Endometrium (tissue), 2 donors: ENCODE measurements around the gene MSL1.
"Not testable (repeated sequence)": the region's sequence is repeated elsewhere in the genome, so short reads cannot be mapped to it uniquely, and the experiment has no call there.

ENCODE experiments used
- FAIRE-seq: peaks from 2 replicates; lab custom pipeline; 2012; peaks lifted over from hg19 to GRCh38; lab: Jason Lieb, UNC
- donor health status: control.
- donor health status: control.

Gene MSL1

DNA sequence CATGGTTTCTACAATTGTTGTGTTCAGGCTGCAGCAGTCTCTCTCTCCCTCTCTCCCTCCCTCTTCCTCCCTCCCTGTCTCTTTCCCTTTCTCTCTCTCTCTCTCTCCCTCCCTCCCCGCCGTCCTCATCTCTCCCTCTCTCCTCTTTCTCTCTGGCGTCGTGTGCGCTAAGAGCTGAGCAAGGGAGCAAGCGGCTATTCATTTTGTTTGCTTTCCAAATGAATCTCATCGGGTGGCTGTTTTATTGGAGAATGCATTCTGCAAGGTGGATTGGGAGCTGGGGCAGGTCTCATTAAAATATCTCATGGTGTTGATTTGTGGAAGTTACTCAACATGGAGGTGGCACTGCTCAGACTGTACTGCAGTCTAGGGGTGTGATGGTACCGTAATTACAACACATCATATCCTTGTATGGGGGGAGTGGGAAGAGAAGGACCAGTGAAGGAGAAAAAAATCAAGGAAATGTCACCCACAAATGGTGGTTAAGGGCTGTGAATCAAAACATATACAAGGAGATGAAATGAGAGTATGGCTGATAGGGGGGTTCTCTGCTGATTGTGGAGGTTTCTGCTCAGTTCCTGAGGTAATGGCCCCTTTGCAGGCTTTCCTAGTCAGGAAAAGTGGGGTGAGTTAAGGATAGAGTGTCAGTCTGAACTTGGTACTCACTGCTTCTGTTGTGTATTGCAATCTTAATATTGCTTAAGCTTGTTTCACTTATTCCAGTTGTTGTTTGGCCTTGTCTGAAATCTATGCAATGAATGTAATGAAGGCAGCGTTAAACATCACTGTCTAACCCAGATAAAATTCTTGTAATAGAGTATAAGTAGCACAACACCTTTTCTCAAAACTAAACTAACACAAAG lies 2.7 kb downstream of the MSL1 start:
- no peak for FAIRE-seq

DNA sequence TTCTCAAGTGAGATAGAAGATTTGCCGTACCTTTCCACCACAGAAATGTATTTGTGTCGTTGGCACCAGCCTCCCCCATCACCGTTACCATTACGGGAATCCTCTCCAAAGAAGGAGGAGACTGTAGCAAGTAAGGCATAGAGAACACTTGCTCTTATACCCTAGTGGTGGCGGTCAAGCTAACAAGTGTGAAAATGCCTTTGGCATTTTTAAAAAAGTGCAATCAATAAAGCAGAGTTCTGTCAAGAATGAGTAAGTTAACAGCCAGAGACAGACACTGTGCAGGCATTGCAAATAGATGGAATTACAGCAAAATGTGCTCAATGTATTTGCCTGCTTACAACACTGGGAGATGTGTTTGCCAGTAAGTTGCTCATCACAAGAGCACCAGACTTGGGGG lies 7.7 kb downstream of the MSL1 start:
- no peak for FAIRE-seq

DNA sequence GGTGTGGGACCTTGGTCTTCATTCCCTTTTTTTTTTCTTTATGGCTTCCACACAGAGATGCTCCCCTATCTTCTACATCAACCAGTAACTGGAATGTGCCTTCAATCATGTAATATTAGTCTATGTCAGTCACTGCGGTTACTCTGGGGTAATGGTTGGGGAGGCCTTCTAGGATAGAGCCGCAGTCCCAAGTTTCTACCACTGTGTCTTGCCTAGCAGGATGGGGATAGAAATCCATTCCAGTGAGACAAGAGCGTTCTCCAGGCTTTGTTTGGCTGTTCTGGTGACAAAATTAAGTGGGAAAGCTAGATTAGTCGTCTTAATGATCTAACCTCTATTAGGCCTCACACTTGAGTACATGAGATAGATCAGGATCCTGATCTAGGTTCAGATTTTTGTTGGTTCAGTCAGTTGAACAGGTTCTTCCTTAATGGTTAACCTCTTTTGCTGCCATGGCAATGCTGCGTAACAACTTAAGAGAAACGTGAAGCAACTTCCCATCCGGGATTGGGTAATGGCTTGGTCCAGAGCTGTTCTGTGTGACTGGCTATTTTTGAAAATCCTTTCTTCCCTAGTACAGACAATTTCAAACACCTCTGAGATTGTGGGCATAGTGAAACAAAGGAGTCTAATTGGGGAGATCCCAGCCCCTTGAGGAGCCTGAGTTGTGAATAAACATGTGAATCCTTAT lies 8.7 kb downstream of the MSL1 start:
- FAIRE-seq: no peak

DNA sequence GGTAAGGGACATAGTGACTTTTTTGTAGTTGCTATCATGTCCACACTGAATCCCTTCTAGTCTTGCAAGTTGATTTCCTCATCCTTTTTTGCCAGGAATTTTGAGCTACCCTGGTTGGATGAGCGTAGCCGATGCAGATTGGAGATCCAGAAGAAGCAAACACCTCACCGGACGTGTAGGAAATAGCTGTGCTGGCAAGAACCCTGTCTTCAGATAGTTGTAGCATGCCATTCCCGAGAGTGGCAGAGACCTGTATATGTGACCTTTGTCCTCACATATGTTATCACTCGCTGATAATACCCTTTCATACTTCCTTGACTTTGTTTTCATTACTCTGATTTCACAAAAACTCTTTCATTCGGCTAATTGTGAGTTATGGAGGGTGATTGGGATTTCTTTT lies 12.4 kb downstream of the MSL1 start:
- FAIRE-seq: no peak

DNA sequence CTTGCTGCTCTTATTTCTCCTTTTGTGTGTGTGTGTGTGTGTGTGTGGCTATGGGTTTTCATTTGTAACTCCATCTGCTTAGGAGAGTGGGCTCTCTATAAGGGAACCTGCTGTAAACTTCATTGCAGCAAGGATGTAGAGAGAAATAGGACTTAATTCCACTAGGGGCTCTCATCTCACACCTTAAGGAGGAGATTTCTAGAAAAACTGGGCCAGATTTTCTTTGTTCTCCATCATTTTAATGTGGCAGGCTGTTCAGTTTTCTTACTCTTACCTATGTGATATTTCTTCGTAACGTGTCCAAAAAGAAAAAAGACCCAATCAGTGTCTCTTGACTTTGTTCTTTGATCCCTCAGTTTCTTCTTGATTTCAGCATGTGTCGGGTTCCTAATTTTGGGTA lies 14.0 kb downstream of the MSL1 start:
- FAIRE-seq: no peak

DNA sequence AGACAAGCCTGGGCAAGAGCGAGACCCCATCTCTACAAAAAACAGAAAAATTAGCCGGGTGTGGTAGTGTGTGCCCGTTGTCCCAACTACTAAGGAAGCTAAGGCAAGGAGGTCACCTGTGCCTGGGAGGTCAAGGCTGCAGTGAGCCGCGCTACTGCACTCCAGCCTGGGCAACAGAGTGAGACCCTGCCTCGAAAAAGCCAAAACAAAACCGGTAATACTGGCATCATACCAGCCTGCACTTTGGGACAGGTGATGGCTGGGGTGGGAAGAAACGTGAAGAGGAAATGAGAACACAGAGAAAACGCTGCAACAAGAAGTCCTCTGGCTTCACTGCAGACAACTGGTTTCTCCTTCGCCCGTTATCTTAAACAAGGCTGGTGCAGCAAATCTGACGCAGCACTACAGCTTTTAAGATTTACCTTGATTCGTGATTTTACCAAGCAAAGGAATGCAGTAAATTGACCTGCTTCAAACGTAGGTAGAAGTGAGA lies 17.8 kb downstream of the MSL1 start:
- FAIRE-seq: no peak

DNA sequence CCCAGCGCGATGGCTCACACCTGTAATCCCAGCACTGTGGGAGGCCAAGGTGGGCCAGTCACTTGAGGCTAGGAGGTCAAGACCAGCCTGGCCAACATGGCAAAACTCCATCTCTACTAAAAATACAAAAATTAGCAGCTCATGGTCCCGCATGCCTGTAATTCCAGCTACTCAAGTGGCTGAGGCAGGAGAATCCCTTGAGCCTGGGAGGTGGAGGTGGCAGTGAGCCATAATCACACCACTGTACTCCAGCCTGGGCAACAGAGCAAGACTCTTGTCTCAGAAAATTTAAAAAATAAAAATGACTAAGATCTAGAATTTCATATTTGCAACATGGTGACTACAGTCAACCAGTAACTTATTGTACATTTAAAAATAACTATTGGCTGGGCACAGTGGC lies 21.4 kb downstream of the MSL1 start:
- not testable (repeated sequence) for FAIRE-seq

DNA sequence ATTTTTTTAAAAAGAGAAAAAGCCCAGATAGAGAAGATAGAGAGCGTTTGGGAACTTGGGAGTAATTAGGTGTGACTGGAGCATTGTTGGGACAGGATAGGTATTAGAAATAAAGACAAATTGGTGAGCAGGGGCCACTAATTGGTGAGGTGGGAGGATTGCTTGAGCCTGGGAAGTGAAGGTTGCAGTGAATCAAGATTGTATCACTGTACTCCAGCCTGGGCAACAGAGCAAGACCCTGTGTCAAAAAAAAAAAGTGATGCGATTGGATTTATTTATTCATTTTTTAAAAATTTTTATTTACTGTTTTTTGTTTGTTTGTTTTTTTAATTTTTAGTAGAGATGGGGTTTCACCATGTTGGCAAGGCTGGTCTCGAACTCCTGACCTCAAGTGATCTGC lies 23.7 kb downstream of the MSL1 start:
- FAIRE-seq: no peak

DNA sequence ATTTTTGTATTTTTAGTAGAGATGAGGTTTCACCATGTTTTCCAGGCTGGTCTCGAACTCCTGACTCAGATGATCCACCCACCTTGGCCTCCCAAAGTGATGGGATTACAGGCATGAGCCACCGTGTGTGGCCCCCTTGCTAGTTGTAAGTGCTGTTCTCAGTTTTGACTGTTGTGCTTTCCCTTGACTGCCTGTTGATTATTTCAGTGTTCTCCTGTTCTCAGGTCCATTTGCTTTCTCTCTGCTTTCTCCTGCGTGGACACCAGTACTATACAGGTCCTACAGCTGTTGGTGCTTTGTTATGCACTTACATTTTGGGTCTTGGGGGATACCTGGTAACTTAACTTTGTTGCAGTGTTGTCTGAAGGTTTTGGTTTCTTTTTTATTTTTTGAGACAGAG lies 26.8 kb downstream of the MSL1 start:
- no peak for FAIRE-seq

DNA sequence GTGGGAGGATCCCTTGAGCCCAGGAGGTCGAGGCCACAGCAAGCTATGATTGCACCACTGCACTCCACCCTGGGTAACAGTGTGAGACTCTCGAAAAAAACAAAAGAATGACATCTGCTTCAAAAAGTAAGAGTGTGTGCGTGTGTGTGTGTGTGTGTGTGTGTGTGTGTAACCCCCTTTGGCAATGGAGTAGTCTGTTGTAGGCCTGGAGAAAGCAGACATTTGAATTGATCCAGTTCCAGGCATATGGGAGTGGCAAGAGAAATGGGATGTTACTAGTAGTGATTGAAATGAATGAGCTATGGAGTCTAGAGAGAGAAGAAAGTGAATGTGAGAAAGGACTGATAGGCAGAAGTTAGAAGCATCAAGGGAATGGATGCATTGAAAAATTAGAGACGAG lies 28.5 kb downstream of the MSL1 start:
- FAIRE-seq: no peak

DNA sequence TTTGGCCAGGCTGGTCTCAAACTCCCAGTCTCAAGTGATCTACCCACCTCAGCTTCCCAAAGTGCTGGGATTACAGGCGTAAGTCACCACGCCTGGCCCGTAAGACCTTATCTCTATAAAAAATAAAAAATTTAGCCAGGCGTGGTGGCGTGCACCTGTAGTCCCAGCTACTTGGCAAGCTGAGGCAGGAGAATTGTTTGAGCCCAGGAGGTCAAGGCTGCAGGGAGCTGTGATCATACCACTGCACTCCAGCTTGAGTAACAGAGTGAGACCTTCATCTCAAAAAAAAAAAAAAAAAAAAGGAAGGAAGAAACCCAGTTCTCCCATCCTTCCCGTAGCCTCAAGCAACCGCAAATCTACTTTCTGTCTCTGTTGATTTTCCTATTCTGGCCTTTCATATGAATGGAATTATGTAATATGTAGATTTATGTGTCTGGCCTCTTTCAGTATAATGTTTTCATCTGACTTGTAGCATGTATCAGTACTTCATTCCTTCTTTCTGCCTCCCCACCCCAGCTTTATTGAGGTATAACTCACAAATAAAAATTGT lies 29.7 kb downstream of the MSL1 start:
- no peak for FAIRE-seq

DNA sequence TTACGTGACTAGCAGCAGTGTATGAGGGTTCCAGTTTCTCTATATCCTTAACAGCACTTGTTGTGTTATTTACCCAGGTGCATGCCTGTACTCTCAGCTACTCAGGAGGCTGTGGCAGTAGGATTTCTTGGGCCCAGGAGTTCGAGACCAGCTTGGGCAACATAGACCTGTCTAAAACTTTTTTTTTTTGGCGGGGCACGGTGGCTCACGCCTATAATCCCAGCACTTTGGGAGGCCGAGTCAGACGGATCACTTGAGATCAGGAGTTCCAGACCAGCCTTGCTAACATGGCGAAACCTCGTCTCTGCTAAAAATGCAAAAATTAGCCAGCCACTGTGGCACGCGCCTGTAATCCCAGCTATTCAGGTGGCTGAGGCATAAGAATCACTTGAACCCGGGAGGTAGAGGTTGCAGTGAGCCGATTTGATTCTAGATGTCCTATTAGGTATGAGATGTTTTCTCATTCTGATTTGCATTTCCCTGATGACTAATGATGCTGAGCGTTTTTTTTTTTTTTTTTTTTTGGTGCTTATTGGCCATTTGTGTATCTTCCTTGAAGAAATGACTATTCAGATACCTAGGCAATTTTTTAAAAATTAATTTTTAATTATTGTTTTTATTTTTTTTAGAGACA lies 31.9 kb downstream of the MSL1 start:
- no peak for FAIRE-seq

DNA sequence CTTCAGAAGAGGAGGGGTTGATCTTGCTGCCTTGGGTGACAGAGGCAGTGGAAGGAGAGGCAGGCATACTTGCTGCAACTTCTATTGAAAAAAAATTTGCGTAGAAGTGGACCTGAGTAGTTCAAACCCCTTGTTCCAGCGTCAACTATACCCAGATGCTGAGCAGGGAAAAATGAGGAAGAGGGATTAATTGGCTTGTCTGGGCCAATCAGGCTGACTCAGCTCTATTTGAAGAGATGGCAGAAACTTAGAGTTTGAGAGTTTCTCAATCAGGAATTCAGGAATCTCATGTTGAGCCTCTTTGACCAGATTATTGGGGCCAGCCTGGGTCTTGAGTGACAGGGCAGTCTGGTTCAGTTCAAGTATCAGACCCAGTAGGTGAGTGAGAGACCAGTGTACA lies 36.2 kb downstream of the MSL1 start:
- no peak for FAIRE-seq

DNA sequence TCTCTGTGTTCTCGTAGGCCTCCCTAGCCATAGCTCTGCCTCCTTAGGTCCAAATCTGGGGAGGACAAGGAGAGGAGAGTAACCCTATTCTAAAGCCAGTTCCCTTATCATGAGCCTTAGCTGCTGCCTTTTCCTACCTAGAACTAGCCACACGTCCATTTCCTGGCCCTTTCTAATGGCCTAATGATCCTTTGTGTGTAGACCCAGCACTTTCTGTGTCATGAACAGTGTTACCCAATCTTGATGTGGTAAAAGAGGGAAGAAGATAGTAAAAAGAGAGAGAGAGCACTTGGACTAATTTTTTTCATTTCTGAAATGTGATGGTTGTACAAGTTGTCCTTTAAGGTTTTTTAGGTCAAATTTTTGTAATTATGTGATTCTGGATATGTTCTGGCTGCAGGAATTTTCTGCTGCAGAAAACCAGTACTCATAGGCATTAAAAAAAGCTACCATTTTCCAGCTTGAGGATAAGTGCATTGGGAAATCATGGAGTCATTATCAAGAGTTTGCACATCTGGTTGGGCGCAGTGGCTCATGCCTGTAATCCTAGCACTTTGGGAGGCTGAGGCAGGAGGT lies 36.8 kb downstream of the MSL1 start:
- no peak for FAIRE-seq

DNA sequence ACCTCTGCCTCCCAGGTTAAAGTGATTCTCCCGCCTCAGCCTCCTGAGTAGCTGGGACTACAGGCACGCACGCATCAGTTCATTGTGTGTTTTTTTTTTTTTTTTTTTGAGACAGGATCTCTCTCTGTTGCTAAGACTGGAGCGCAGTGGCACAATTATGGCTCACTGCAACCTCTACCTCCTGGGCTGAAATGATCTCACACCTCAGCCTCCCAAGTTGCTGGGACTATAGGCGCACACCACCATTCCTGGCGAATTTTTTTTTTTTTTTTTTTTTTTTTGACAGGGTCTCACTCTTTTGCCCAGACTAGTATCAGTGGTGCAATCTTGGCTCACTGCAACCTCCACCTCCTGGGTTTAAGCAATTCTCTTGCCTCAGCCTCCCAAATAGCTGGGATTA lies 37.7 kb downstream of the MSL1 start:
- no peak for FAIRE-seq

DNA sequence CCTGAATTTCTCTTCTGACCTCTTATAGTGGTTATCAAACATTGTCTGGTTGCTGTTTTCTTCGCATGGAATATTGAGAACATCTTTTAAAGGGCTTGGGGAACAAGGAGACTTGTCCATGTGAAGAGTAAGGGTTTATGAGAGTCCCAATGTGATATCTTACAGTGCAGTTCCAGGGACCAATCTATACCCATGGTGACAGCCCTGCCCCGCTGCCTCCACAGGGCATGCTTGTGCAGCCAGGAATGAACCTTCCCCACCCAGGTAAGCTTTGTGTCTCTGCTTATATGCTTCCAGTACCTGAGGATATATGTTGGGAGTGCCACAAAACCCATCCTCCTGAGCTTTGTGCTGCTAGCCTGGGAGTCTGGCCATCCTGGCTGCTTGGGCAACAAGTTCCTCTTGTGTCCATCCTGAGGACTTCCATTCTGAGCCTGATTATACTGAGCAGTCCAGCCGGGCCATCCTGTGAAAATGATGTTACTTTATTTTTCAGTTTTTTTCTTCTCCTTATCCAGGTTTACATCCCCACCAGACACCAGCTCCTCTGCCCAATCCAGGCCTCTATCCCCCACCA lies 46.0 kb downstream of the MSL1 start:
- no peak for FAIRE-seq

DNA sequence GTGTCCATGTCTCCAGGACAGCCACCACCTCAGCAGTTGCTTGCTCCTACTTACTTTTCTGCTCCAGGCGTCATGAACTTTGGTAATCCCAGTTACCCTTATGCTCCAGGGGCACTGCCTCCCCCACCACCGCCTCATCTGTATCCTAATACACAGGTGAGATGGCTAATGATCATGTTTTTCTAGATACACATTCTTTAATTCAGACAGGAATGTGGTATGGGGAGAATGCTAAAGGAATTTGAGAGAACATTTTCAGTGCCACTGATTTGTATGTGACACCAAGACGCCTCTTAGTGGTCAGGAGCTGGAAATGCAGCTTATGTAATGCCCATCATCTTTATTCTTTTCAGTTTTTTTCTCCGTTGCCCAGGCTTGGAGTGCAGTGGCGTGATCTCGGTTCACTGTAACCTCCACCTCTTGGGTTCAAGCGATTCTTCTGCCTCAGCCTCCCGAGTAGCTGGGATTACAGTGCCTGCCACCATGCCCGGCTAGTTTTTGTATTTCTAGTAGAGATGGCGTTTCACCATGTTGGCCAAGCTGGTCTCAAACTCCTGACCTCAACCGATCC lies 46.6 kb downstream of the MSL1 start:
- FAIRE-seq: peak; percentile 29

DNA sequence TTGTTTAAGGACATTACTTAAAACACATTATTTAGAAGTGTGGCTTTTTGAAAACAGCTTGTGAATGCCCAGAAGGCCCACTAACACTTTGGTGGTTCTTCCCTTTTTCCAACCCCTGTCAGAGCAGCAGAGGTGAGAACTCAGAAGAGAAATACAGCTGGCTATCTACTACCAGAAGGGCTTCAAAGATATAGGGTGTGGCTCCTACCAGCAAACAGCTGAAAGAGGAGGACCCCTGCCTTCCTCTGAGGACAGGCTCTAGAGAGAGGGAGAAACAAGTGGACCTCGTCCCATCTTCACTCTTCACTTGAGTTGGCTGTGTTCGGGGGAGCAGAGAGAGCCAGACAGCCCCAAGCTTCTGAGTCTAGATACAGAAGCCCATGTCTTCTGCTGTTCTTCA lies 48.6 kb downstream of the MSL1 start:
- no peak for FAIRE-seq

DNA sequence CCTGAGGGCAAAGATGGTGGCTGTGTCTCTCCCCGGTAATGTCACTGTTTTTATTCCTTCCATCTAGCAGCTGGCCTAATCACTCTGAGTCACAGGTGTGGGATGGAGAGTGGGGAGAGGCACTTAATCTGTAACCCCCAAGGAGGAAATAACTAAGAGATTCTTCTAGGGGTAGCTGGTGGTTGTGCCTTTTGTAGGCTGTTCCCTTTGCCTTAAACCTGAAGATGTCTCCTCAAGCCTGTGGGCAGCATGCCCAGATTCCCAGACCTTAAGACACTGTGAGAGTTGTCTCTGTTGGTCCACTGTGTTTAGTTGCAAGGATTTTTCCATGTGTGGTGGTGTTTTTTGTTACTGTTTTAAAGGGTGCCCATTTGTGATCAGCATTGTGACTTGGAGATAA lies 50.0 kb downstream of the MSL1 start:
- FAIRE-seq: no peak

DNA sequence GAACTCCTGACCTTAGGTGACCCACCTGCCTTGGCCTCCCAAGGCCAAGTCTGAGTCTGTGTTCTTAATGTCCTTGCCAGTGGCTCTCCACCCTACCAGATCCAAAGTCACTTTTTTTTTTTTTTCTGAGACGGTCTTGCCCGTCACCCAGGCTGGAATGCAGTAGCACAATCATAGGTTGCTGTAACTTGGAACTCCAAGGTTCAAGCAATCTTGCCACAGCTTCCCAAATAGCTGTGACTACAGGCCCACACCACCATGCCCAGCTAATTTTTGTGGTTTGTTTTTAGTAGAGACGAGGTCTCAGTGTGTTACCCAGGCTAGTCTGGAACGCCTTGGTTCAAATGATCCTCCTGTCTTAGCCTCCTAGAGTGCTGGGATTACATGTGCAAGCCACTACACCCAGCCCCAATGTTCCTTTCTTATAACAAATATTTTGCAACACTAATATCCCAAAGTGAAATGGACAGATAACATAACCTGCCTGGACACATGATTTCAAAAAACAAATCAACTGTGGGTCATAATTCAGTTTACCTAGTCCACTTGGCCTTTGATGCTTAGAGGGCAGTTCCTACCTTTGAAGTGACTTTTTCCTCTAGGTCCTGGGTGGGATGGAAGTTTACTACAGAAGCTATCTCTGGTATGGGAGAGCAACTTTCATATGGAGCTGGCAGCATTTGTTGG lies 51.5 kb downstream of the MSL1 start:
- FAIRE-seq: no peak

DNA sequence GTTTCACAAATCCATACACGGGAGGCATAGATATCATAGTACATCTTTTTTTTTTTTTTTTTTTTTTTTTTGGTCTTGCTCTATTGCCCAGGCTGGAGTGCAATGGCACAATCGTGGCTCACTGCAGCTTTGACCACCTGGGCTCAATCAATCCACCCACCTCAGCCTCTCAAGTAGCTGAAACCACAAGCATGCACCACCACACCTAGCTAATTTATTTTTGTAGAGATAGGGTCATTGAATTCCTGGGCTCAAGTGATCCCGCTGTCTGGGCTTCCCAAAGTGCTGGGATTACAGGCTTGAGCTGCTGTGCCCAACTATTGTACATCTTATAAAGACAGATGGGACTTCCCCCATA lies 52.0 kb downstream of the MSL1 start:
- no peak for FAIRE-seq
